ENCODE results near the gene COL25A1.

Gene COL25A1

GRCh38 chr4:108788731-108789130, 513.7 kb downstream of the COL25A1 start:
- H3K36me3 Mint-ChIP-seq = no peaks in the 10 kb centered on the region
- no peaks in the 10 kb centered on the region for H3K9me3 Mint-ChIP-seq
- peaks cover 0 to 18% of the 10 kb centered on the region in 2 donors for H3K27me3 Mint-ChIP-seq
- H3K4me1 Mint-ChIP-seq = no peaks in the 10 kb centered on the region
- no peak for DNase-seq
- no peak for ATAC-seq (replicated peaks)
- no peak overlapping the region for H3K27ac Mint-ChIP-seq
- H3K4me3 Mint-ChIP-seq = no peak overlapping the region

- Mint-ChIP-seq H3K36me3 (no peaks in the 10 kb centered on the region), H3K4me1 (no peaks in the 10 kb centered on the region), H3K9me3 (no peaks in the 10 kb centered on the region), H3K4me3 (no peak overlapping the region), H3K27ac (no peak overlapping the region), H3K27me3 (peaks cover 0 to 18% of the 10 kb centered on the region in 2 donors)
- DNase-seq (no peak), ATAC-seq (replicated peaks) (no peak)
Measured at GRCh38 chr4:108787724-108788123, 514.7 kb downstream of the COL25A1 start.

GRCh38 chr4:108787106-108787505, 515.4 kb downstream of the COL25A1 start:
- Mint-ChIP-seq H3K9me3 (no peaks in the 10 kb centered on the region), H3K27me3 (peaks cover 0 to 18% of the 10 kb centered on the region in 2 donors), H3K4me1 (no peaks in the 10 kb centered on the region), H3K4me3 (no peak overlapping the region), H3K36me3 (no peaks in the 10 kb centered on the region), H3K27ac (no peak overlapping the region)
- DNase-seq (no peak), ATAC-seq (replicated peaks) (no peak)

GRCh38 chr4:108786351-108786750, 516.1 kb downstream of the COL25A1 start:
- no peak overlapping the region for H3K27ac Mint-ChIP-seq
- H3K9me3 Mint-ChIP-seq = no peaks in the 10 kb centered on the region
- H3K4me1 Mint-ChIP-seq = no peaks in the 10 kb centered on the region
- H3K27me3 Mint-ChIP-seq = peaks cover 0 to 17% of the 10 kb centered on the region in 2 donors
- H3K36me3 Mint-ChIP-seq = no peaks in the 10 kb centered on the region
- DNase-seq (no peak), ATAC-seq (replicated peaks) (no peak)
- no peak overlapping the region for H3K4me3 Mint-ChIP-seq

- Mint-ChIP-seq H3K4me1 (no peaks in the 10 kb centered on the region), H3K27me3 (peaks cover 6 to 12% of the 10 kb centered on the region in 2 donors), H3K27ac (no peak overlapping the region), H3K36me3 (no peaks in the 10 kb centered on the region), H3K9me3 (no peaks in the 10 kb centered on the region), H3K4me3 (no peak overlapping the region)
- DNase-seq (no peak), ATAC-seq (replicated peaks) (no peak)
Measured at GRCh38 chr4:108783665-108784463, 518.6 kb downstream of the COL25A1 start.

- Mint-ChIP-seq H3K27ac (no peak overlapping the region), H3K36me3 (no peaks in the 10 kb centered on the region), H3K9me3 (peaks cover 0 to 3% of the 10 kb centered on the region in 2 donors), H3K4me3 (no peak overlapping the region), H3K4me1 (peaks cover 4 to 5% of the 10 kb centered on the region in 2 donors), H3K27me3 (peaks cover 19 to 20% of the 10 kb centered on the region in 2 donors)
- no peak for ATAC-seq (replicated peaks)
- no peak for DNase-seq
Measured at GRCh38 chr4:108779958-108780357, 522.5 kb downstream of the COL25A1 start.

- peak; percentile 31 to 36 for ATAC-seq (replicated peaks)
- no peak for DNase-seq
- H3K36me3 Mint-ChIP-seq = peaks cover 0 to 1% of the 10 kb centered on the region in 2 donors
- H3K27me3 Mint-ChIP-seq = peaks cover 24 to 26% of the 10 kb centered on the region in 2 donors
- no peak overlapping the region for H3K4me3 Mint-ChIP-seq
- no peak overlapping the region for H3K27ac Mint-ChIP-seq
- peaks cover 4 to 5% of the 10 kb centered on the region in 2 donors for H3K4me1 Mint-ChIP-seq
- H3K9me3 Mint-ChIP-seq = peaks cover 0 to 3% of the 10 kb centered on the region in 2 donors
Measured at GRCh38 chr4:108777388-108777787, 525.1 kb downstream of the COL25A1 start.

- DNase-seq = no peak
- no peak overlapping the region for H3K27ac Mint-ChIP-seq
- H3K9me3 Mint-ChIP-seq = peaks cover 0 to 3% of the 10 kb centered on the region in 2 donors
- H3K36me3 Mint-ChIP-seq = peaks cover 0 to 1% of the 10 kb centered on the region in 2 donors
- H3K4me3 Mint-ChIP-seq = no peak overlapping the region
- H3K27me3 Mint-ChIP-seq = peaks cover 26 to 28% of the 10 kb centered on the region in 2 donors
- H3K4me1 Mint-ChIP-seq = peaks cover 4 to 5% of the 10 kb centered on the region in 2 donors
- ATAC-seq (replicated peaks) = no peak
Measured at GRCh38 chr4:108775921-108776320, 526.5 kb downstream of the COL25A1 start.

GRCh38 chr4:108774809-108775530, 527.5 kb downstream of the COL25A1 start:
- Mint-ChIP-seq H3K27ac (no peak overlapping the region), H3K36me3 (peaks cover 0 to 1% of the 10 kb centered on the region in 2 donors), H3K4me3 (no peak overlapping the region), H3K9me3 (peaks cover 0 to 3% of the 10 kb centered on the region in 2 donors), H3K4me1 (peaks cover 4 to 5% of the 10 kb centered on the region in 2 donors), H3K27me3 (peaks cover 22 to 26% of the 10 kb centered on the region in 2 donors)
- DNase-seq (no peak), ATAC-seq (replicated peaks) (no peak)

GRCh38 chr4:108772402-108772801, 530.1 kb downstream of the COL25A1 start:
- H3K4me1 Mint-ChIP-seq = peaks cover 2 to 3% of the 10 kb centered on the region in 2 donors
- no peak overlapping the region for H3K4me3 Mint-ChIP-seq
- no peak for ATAC-seq (replicated peaks)
- peaks cover 0 to 1% of the 10 kb centered on the region in 2 donors for H3K36me3 Mint-ChIP-seq
- peaks cover 0 to 2% of the 10 kb centered on the region in 2 donors for H3K9me3 Mint-ChIP-seq
- H3K27me3 Mint-ChIP-seq = peaks cover 19 to 27% of the 10 kb centered on the region in 2 donors
- no peak for DNase-seq
- H3K27ac Mint-ChIP-seq = no peak overlapping the region

GRCh38 chr4:108766058-108766457, 536.4 kb downstream of the COL25A1 start:
- H3K4me1 Mint-ChIP-seq = peaks cover 11 to 20% of the 10 kb centered on the region in 2 donors
- no peak overlapping the region for H3K4me3 Mint-ChIP-seq
- peaks cover 39 to 47% of the 10 kb centered on the region in 2 donors for H3K27me3 Mint-ChIP-seq
- no peak overlapping the region for H3K27ac Mint-ChIP-seq
- DNase-seq (no peak), ATAC-seq (replicated peaks) (no peak)
- H3K36me3 Mint-ChIP-seq = peaks cover 0 to 4% of the 10 kb centered on the region in 2 donors
- H3K9me3 Mint-ChIP-seq = no peaks in the 10 kb centered on the region

GRCh38 chr4:108763986-108764385, 538.5 kb downstream of the COL25A1 start:
- DNase-seq (no peak), ATAC-seq (replicated peaks) (no peak)
- H3K4me3 Mint-ChIP-seq = no peak overlapping the region
- no peak overlapping the region for H3K27ac Mint-ChIP-seq
- H3K4me1 Mint-ChIP-seq = peaks cover 11 to 20% of the 10 kb centered on the region in 2 donors
- H3K27me3 Mint-ChIP-seq = peaks cover 43 to 45% of the 10 kb centered on the region in 2 donors
- H3K36me3 Mint-ChIP-seq = peaks cover 0 to 4% of the 10 kb centered on the region in 2 donors
- no peaks in the 10 kb centered on the region for H3K9me3 Mint-ChIP-seq

- Mint-ChIP-seq H3K36me3 (peaks cover 0 to 4% of the 10 kb centered on the region in 2 donors), H3K4me3 (peak overlapping the region; percentile 80 to 86), H3K27ac (no peak overlapping the region), H3K4me1 (peaks cover 11 to 20% of the 10 kb centered on the region in 2 donors), H3K27me3 (peaks cover 43 to 45% of the 10 kb centered on the region in 2 donors), H3K9me3 (no peaks in the 10 kb centered on the region)
- DNase-seq (no peak), ATAC-seq (replicated peaks) (no peak)
Measured at GRCh38 chr4:108763226-108763593, 539.2 kb downstream of the COL25A1 start.

- Mint-ChIP-seq H3K4me3 (peak within 1 kb of the TSS; percentile 80 to 86), H3K27me3 (peaks cover 43 to 45% of the 10 kb centered on the region in 2 donors), H3K9me3 (no peaks in the 10 kb centered on the region), H3K27ac (no peak within 1 kb of the TSS), H3K4me1 (peaks cover 11 to 20% of the 10 kb centered on the region in 2 donors), H3K36me3 (peaks cover 0 to 4% of the 10 kb centered on the region in 2 donors)
- ATAC-seq (replicated peaks) (peak; percentile 76 to 79), DNase-seq (no peak)
Measured at GRCh38 chr4:108762559-108763225, 539.8 kb downstream of the COL25A1 start, which contains the start of gene ETNPPL. TSS of gene ETNPPL (minus strand) at chr4:108763053. CDS start at chr4:108762898, 155 bp downstream.
